Aorta (tissue), 5 donors: ENCODE data around the gene NPAS3. TPM values are rescaled to one million over a fixed set of nuclear protein-coding genes. Genes with fewer than 3 reads are reported as not detected.

Source experiments
- ATAC-seq: fragments of 200-7000 bp; cut with Tn5 transposase; one replicate; pipeline ENCODE4 v1.9.1; 2022; ENCODE audit warnings: moderate library complexity; ENCODE audit not compliant: low FRiP score
- DNase-seq, 2 donors: peaks; one replicate each; pipeline ENCODE4 v3.0.0-alpha.2; 2020
- H3K27ac ChIP-seq, 2 donors: one replicate each; pipeline ENCODE4 v1.5.1; 2013; ENCODE audit warnings: low read length in 2 of 2, mild to moderate bottlenecking in 2 of 2, moderate library complexity in 2 of 2, control low read depth in 1 of 2, inconsistent platforms in 1 of 2, low read depth in 1 of 2
- H3K27me3 ChIP-seq, 2 donors: one replicate each; pipeline ENCODE4 v1.6.1; 2013; ENCODE audit warnings: control low read depth in 1 of 2, low read length in 1 of 2, mild to moderate bottlenecking in 1 of 2, moderate library complexity in 1 of 2; ENCODE audit not compliant: insufficient read depth in 2 of 2, control insufficient read depth in 1 of 2
- H3K36me3 ChIP-seq, 2 donors: one replicate each; pipeline ENCODE4 v1.6.1; 2013; ENCODE audit warnings: control low read depth in 1 of 2, low read length in 1 of 2, mild to moderate bottlenecking in 1 of 2; ENCODE audit not compliant: insufficient read depth in 2 of 2, control insufficient read depth in 1 of 2
- H3K4me1 ChIP-seq, 2 donors: one replicate each; pipeline ENCODE4 v1.6.1; 2013; ENCODE audit warnings: low read length in 2 of 2, control low read depth in 1 of 2, mild to moderate bottlenecking in 1 of 2, moderate library complexity in 1 of 2; ENCODE audit not compliant: insufficient read depth in 2 of 2, control insufficient read depth in 1 of 2
- H3K4me3 ChIP-seq, 2 donors: one replicate each; pipeline ENCODE4 v1.5.1; 2013; ENCODE audit warnings: low read length in 2 of 2, control low read depth in 1 of 2, mild to moderate bottlenecking in 1 of 2
- H3K9me3 ChIP-seq: one replicate; pipeline ENCODE4 v1.6.1; 2013; ENCODE audit warnings: mild to moderate bottlenecking, low read length; ENCODE audit not compliant: control insufficient read depth
- WGBS, 2 donors: extraction: QIAGEN DNeasy Blood & Tissue Kit; methylation state at CpG; one replicate each; pipeline ENCODE4 v1.1.7; 2013; 5-methylcytosine and 5-hydroxymethylcytosine counted together
- intact Hi-C, 2 donors: fragments of 100-400 bp; cut with DNase I; formaldehyde crosslinking; loops; one replicate each; pipeline versions ENCODE4 v1.14.2 to v1.15.0; 2022
- polyA plus RNA-seq, 2 donors: library from polyadenylated mRNA; stranded (reverse); fragments of 200-250 nt; gene quantifications; one replicate each; pipeline ENCODE4 v1.2.3, GENCODE V29; 2013
- total RNA-seq, 2 donors: library from RNA; stranded (reverse); fragmentation: NEBNext Ultra II Directional; extraction: Animal tissue kit (Norgen Biotek cat#: 25700); gene quantifications; one replicate each; pipeline ENCODE4 v1.2.1, GENCODE V29; 2021
- donor health status: healthy with polysubstance abuse.
- donor health status: Bipolar disorder and iron deficiency.
- donor health status: DM: no; HTN: no; CAD: no.
- donor health status: DM: no; HTN: no; CAD: no.
- donor health status: DM: yes; HTN: yes; CAD: no.

Gene NPAS3
- total and polyA plus RNA-seq, 4 donors: 0.13 to 4.3 (median 0.50) TPM

DNA sequence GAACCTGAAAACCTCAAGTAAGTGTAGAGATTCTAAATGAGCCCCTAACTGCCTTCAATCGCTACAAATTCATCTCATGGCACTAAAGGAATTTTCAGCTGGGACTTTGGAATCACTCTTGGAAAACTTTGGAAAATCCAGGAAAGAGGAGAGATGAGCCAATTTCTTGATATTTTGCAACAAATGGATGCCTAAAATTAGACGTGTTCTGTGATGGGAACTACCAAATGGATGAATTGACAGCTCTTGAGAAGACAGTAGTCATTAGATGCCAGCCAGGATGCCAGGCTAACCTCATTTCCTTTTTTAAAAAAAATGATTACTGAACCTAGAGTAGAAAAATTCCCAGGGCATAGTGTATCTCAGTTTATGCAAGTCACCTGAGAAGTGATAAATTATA, 78.3 kb downstream of the NPAS3 start:
- Histone ChIP-seq H3K4me3 (no peak overlapping the region), H3K4me1 (no peaks in the 10 kb centered on the region), H3K27ac (no peak overlapping the region), H3K27me3 (no peaks in the 10 kb centered on the region), H3K9me3 (no peaks in the 10 kb centered on the region), H3K36me3 (no peaks in the 10 kb centered on the region)
- intact Hi-C loops: no loop called here
- DNase-seq (no peak), ATAC-seq (no peak)
- 71 to 73% methylated on average over 2 of the region's 2 CpGs for WGBS, 2 donors

DNA sequence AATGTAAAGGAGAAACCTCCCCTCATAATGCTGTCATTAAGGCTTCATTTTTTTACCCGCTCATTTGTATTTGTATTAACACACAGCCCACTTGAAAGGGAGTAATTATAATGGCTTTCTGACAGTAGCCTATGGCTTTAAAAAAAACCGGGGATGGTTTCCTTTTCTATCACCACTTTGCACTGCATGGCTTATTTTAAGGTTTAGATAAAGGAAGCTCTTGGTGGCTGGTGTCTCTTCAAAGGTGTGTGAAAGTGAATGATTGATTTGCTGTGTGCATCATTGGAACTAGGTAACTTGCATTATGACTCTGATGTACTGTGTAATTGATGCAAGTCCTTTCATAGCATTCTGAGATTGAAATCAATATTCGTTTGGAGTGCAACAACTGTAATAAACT, 80.7 kb downstream of the NPAS3 start:
- intact Hi-C loops: no loop called here
- ATAC-seq (no peak), DNase-seq (no peak)
- H3K27ac ChIP-seq: no peak overlapping the region
- no peak overlapping the region for H3K4me3 ChIP-seq
- no peaks in the 10 kb centered on the region for H3K36me3 ChIP-seq
- no peaks in the 10 kb centered on the region for H3K9me3 ChIP-seq
- no peaks in the 10 kb centered on the region for H3K4me1 ChIP-seq
- 77 to 83% methylated on average over 3 of the region's 3 CpGs for WGBS, 2 donors
- no peaks in the 10 kb centered on the region for H3K27me3 ChIP-seq

DNA sequence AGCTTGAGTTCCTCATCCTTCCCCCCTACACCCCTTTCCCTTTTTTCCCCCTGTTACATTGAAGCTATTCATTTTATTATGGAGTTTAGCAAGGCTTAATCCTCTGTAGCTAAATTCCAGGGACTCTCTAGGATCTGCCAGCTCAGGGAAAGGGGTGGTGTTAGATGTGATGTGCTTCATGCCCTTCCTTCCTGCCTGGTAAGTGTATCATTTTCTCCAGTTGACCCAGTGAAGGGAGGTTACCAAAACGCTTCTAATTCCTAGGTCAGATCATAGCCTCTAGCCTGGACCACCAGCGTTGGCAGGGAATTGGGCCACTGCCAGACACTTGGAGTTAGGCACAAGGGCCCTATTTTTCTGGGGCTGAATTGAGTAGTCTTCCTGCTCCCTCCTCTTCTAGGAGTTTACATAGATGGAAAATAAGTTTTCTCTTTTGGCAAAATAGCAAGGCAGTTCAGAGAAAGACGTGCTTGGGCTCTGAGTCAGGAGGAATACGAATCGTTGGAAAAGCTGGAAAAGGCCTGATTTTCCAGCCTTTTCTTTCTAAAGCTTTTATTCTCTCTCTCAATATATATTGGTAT, 88.3 kb downstream of the NPAS3 start:
- DNase-seq (peak in 1 of 2 donors; percentile 44), ATAC-seq (peak; percentile 36)
- intact Hi-C loops: no loop called here
- Histone ChIP-seq H3K9me3 (no peaks in the 10 kb centered on the region), H3K36me3 (no peaks in the 10 kb centered on the region), H3K27ac (peak overlapping the region in 1 of 2 donors; percentile 26), H3K4me1 (peaks cover 0 to 2% of the 10 kb centered on the region in 2 donors), H3K4me3 (no peak overlapping the region), H3K27me3 (no peaks in the 10 kb centered on the region)
- 16 to 17% methylated on average over 5 of the region's 5 CpGs for WGBS, 2 donors

DNA sequence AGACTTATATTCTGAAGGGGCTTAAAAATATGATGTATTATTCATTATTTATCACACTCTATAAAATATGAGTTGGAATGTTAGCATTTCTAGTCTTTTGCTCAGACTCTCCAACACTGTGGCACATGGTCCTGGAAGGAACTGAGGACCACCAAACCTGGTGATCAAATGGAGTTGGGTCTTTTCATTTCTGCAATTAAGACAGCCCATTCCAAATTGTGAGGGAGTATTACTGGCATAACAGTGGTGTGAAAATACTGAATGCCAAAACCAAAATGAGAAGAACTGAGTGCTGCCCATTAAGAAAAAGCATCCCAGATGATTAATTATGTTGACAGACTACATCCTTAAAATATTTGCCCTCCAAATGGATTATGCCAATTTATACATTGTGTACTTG, 90.8 kb downstream of the NPAS3 start:
- intact Hi-C loops: no loop called here
- H3K4me1 ChIP-seq: peaks cover 0 to 2% of the 10 kb centered on the region in 2 donors
- no peaks in the 10 kb centered on the region for H3K27me3 ChIP-seq
- no peak overlapping the region for H3K27ac ChIP-seq
- no peak for ATAC-seq
- no peak overlapping the region for H3K4me3 ChIP-seq
- no peaks in the 10 kb centered on the region for H3K9me3 ChIP-seq
- no peak for DNase-seq
- H3K36me3 ChIP-seq: no peaks in the 10 kb centered on the region

DNA sequence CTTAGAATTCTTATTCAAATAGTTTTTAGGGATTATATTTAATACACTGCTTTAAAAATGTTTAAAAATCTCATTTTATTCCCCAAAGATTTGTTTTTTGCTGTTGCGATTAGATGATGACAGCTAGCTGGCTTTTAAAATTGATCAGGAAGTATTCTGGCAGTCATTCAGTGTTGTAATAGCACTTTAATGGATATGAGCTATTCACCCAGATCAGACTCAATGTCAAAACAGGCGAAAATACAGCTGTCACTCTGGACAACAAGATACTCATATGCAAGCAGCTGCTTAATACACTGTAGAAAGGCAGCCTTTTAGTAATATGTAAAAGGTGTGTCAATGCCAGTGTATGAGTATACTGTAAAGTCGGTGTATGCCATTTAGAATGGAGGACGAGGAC, 91.7 kb downstream of the NPAS3 start:
- Histone ChIP-seq H3K4me1 (peaks cover 0 to 2% of the 10 kb centered on the region in 2 donors), H3K9me3 (no peaks in the 10 kb centered on the region), H3K27me3 (no peaks in the 10 kb centered on the region), H3K4me3 (no peak overlapping the region), H3K27ac (no peak overlapping the region), H3K36me3 (no peaks in the 10 kb centered on the region)
- 57 to 72% methylated on average over 4 of the region's 4 CpGs for WGBS, 2 donors
- ATAC-seq (no peak), DNase-seq (no peak)
- intact Hi-C loops: no loop called here

DNA sequence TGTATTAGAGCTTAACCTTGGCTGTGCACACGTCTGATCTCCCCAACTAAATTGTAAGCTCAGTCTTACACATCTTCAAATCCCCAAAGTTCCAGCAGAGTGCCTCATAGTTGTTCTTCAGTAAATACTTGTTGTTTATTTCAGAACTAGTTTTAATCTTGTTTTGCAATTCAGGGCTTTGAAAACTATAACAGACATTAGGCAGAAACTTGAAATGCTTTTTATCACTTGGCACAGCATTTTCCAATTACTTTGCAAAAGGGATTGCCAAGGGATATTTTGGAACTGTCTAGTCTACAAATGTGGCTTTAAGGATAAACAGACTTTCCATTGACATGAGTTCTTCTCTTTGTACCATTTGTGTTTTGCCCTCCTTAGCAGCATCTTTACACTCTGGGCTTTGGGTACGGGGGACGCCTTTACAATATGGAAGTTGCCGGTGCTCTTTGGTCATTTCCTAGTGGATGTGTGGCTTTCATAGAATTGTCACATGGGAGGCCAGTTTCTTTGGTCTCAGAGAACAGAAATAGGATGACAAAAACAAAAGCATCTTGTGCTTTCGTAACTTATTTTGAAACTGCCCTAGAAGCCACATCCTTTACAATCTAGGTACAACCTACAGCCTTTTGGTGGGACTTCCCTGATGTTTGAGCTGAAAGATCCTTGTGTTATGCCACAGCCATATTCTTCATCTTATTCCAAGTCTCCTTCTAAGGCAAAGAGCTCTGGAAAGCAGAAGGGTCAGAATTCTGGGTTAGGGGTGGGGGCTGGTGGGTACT, 96.9 kb downstream of the NPAS3 start:
- DNase-seq (no peak), ATAC-seq (no peak)
- Histone ChIP-seq H3K27ac (no peak overlapping the region), H3K9me3 (no peaks in the 10 kb centered on the region), H3K4me3 (no peak overlapping the region), H3K36me3 (no peaks in the 10 kb centered on the region), H3K27me3 (no peaks in the 10 kb centered on the region), H3K4me1 (no peaks in the 10 kb centered on the region)
- intact Hi-C loops: no loop called here
- 90% methylated on average over 5 of the region's 5 CpGs for WGBS, 2 donors

DNA sequence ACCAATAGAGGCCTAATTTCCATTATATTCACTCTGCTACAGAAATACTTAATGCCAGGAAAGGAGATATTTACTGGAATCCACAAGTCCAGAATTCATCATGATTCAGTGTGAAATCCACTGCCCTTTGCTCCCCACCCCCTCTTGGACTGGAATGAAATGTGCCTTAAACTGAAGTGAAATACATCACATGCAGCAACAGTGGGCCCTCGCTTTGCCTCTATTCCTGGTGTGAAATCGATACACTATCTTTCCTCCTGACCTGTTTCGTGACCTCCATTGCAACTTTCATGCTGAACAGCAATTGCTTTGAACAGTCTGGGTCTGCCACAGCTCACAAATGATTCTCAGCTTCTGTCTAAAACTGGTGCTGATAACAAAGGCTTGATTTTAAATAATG, 100.6 kb downstream of the NPAS3 start:
- no peaks in the 10 kb centered on the region for H3K36me3 ChIP-seq
- no peak overlapping the region for H3K27ac ChIP-seq
- no peaks in the 10 kb centered on the region for H3K27me3 ChIP-seq
- no peaks in the 10 kb centered on the region for H3K4me1 ChIP-seq
- no peak for DNase-seq
- intact Hi-C loops: no loop called here
- no peaks in the 10 kb centered on the region for H3K9me3 ChIP-seq
- 79% methylated on average over 3 of the region's 3 CpGs for WGBS, 2 donors
- no peak overlapping the region for H3K4me3 ChIP-seq
- no peak for ATAC-seq

DNA sequence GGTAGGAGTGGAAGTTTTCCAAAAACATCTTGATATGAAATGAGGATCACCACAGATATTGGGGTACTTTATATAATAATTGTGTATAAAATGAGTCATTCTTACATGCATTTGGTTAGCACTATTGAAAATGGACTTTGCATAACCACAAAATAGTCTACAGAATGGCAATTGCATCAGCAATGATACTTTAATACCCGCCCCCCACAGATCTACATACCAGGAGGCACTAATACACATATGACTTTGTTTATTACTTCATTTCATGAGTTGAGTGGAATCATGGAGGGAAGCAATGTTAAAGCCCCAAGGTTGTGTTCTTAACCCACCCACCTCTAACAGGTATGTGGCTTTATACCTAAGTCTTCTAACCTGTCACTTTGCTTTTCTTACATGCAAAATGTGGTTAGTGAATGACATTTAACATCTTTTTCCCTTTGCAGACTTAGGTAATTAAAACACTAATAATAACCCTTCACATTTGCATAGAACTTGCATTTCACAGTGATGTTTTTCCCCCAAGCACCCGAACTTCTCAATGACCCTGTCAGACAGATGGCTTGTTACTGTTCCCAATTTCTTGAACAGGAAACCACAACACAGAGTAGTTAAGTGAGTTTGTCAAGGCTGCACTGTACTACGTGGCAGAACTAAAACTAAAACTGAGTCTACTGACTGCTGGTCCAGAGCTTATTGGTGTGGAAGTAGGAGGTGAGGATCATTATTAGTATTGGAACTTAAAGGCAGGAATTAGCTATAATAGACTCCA, 101.9 kb downstream of the NPAS3 start:
- WGBS, 2 donors: 93% methylated on average over 3 of the region's 3 CpGs
- Histone ChIP-seq H3K27me3 (no peaks in the 10 kb centered on the region), H3K4me1 (no peaks in the 10 kb centered on the region), H3K4me3 (no peak overlapping the region), H3K9me3 (peaks cover 2% of the 10 kb centered on the region), H3K27ac (no peak overlapping the region), H3K36me3 (no peaks in the 10 kb centered on the region)
- DNase-seq (no peak), ATAC-seq (no peak)
- intact Hi-C loops: no loop called here
